HG03520 (cell line): ENCODE results near the gene B4GALT7.
A peak's percentile ranks its signal among the peaks of the same experiment; 100 is the strongest.
"Not testable (repeated sequence)": the region's sequence is repeated elsewhere in the genome, so short reads cannot be mapped to it uniquely, and the experiment has no call there.

Experiments
- ATAC-seq: cut with Tn5 transposase; IDR thresholded peaks from one replicate; pipeline ENCODE4 v1.9.1; 2021; ENCODE audit warnings: mild to moderate bottlenecking, moderate library complexity; ENCODE audit not compliant: unreplicated experiment

B4GALT7 gene

GRCh38 chr5:177599731-177600507, at the start of gene B4GALT7:
B4GALT7 (plus strand) TSS chr5:177600132; CDS start chr5:177600211, 79 bp downstream.
- ATAC-seq, result peak; percentile 81

GRCh38 chr5:177552839-177553455, 47.0 kb upstream of the B4GALT7 start:
- ATAC-seq, result no peak

GRCh38 chr5:177553671-177554429, 46.1 kb upstream of the B4GALT7 start:
- ATAC-seq, result peak; percentile 45

- ATAC-seq, result peak; percentile 80
Observed at GRCh38 chr5:177554474-177555111, 45.3 kb upstream of the B4GALT7 start, which contains the start of gene FAM193B. FAM193B (minus strand) TSS chr5:177554563; CDS start chr5:177554458, 105 bp downstream.

- no peak for ATAC-seq
Observed at GRCh38 chr5:177555228-177555627, 44.7 kb upstream of the B4GALT7 start.

GRCh38 chr5:177555665-177556064, 44.3 kb upstream of the B4GALT7 start:
- ATAC-seq, result no peak

GRCh38 chr5:177557041-177557647, 42.8 kb upstream of the B4GALT7 start:
- no peak for ATAC-seq

GRCh38 chr5:177557796-177558195, 42.1 kb upstream of the B4GALT7 start:
- ATAC-seq, result no peak

- not testable (repeated sequence) for ATAC-seq
Observed at GRCh38 chr5:177559446-177559941, 40.4 kb upstream of the B4GALT7 start.

GRCh38 chr5:177565046-177565445, 34.9 kb upstream of the B4GALT7 start:
- no peak for ATAC-seq

GRCh38 chr5:177568326-177568725, 31.6 kb upstream of the B4GALT7 start:
- ATAC-seq, result no peak

- ATAC-seq, result no peak
Observed at GRCh38 chr5:177569894-177570293, 30.0 kb upstream of the B4GALT7 start.

GRCh38 chr5:177575488-177575887, 24.4 kb upstream of the B4GALT7 start:
- no peak for ATAC-seq

- no peak for ATAC-seq
Observed at GRCh38 chr5:177576169-177576568, 23.8 kb upstream of the B4GALT7 start.

- no peak for ATAC-seq
Observed at GRCh38 chr5:177578316-177578715, 21.6 kb upstream of the B4GALT7 start.

- no peak for ATAC-seq
Observed at GRCh38 chr5:177588413-177588909, 11.5 kb upstream of the B4GALT7 start.

- ATAC-seq, result no peak
Observed at GRCh38 chr5:177590406-177590805, 9.5 kb upstream of the B4GALT7 start.

- ATAC-seq, result no peak
Observed at GRCh38 chr5:177591690-177592009, 8.3 kb upstream of the B4GALT7 start.

- ATAC-seq, result peak; percentile 89
Observed at GRCh38 chr5:177592010-177592834, 7.7 kb upstream of the B4GALT7 start, which contains the start of gene TMED9. TMED9 (plus strand) TSS chr5:177592203; CDS start chr5:177592215, 12 bp downstream.
